ENCODE results near the gene CLDN2. TPM values are rescaled to one million over a fixed set of nuclear protein-coding genes. Genes with fewer than 3 reads are reported as not detected.

The CLDN2 gene
- total RNA-seq, 2 experiments from 2014 or later = not detected

DNA sequence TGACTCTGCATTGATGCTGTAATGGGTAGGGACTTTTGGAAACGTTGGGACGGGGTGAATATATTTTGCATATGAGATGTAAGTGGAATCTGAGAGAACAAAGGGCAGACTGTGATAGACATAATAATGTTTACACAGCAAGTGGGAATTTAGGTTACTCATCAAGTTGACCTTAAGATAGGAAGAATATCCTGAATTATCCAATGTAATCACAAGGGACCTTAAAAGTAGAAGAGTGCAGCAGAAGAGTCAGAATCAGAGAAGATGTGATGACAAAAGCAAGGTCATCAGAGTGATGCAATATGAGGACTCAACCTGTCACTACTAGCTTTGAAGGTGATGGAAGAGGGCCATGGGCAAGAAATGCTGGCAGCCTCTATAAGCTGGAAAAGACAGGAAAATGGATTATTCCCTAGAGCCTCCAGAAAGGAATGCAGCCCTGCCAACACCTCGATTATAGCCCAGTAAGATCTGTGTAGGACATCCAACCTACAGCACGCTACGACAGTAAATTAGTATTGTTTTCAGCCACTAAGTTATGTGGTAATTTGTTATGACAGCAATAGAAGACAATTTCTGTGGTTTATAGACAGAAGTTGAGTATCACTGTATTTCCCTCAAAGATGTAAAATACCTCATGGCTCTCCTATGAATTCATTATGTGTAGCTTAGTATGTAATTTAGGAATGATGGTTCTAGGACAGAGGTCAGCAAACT is 53.4 kb downstream of the CLDN2 start:
- no peak overlapping the region for H3K27ac Mint-ChIP-seq
- ATAC-seq = no peak
- POLR2A ChIA-PET = no interaction called here

DNA sequence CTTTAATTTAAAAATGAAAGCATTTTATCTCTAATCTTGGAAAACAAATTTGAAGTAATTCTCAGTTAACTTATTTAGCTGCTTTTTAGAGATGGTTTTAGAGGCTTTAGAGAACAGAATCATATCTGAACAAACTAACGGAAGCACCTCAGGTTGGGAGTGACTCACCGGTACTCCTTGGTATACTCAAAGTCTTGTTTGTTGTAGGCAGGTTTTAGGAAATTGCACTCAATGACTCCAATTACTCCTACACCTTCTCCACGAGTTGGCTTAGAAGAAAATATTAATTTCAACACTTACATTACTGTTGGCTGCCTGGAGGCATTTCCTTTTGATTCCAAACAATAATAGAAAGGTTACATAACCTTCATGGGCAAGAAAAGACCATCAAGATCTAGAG is 56.2 kb downstream of the CLDN2 start:
- Mint-ChIP-seq H3K27ac (no peak overlapping the region), H3K4me3 (no peak overlapping the region), H3K4me1 (ENCODE audit: low read depth) (no peaks in the 10 kb centered on the region), H3K27me3 (ENCODE audit: low read depth) (no peaks in the 10 kb centered on the region), H3K36me3 (ENCODE audit: low read depth) (peaks cover 2% of the 10 kb centered on the region), H3K9me3 (ENCODE audit: insufficient read depth) (no peaks in the 10 kb centered on the region)
- ATAC-seq (no peak), DNase-seq (no peak)
- ChIA-PET POLR2A (no interaction called here), CTCF (no interaction called here)

More for the DNA sequence above, 53.4 kb downstream of the CLDN2 start:
- CTCF ChIA-PET = no interaction called here
- Mint-ChIP-seq H3K36me3 (ENCODE audit: low read depth) (peaks cover 2% of the 10 kb centered on the region), H3K4me3 (no peak overlapping the region), H3K9me3 (ENCODE audit: insufficient read depth) (no peaks in the 10 kb centered on the region), H3K27me3 (ENCODE audit: low read depth) (no peaks in the 10 kb centered on the region), H3K4me1 (ENCODE audit: low read depth) (no peaks in the 10 kb centered on the region)
- DNase-seq = no peak

Other genes with a start within 250 kb of the CLDN2 start
- gene RNF128, start 193.7 kb upstream of the CLDN2 start, total RNA-seq = not detected
- under 1 TPM; 0.23 to 0.40 TPM for gene TBC1D8B, start 117.7 kb upstream of the CLDN2 start, total RNA-seq
- gene RIPPLY1, start 17.1 kb upstream of the CLDN2 start, total RNA-seq = not detected
- 1 to 10 TPM; 5.7 to 6.5 TPM for gene MORC4, start 79.8 kb downstream of the CLDN2 start, total RNA-seq
- gene RBM41, start 198.4 kb downstream of the CLDN2 start, total RNA-seq = 10 to 100 TPM; 12.9 to 15.2 TPM